Fibroblast of villous mesenchyme (primary cell): ENCODE measurements around the gene RTP3. TPM values are rescaled to one million over a fixed set of nuclear protein-coding genes. Genes with fewer than 3 reads are reported as not detected.

Experiments used
- DNase-seq: peaks from one replicate; pipeline ENCODE4 v3.0.0-alpha.2; 2010; ENCODE audit warnings: low read depth
- H3K4me3 ChIP-seq: 2 replicates; pipeline ENCODE4 v1.5.1; 2011; ENCODE audit warnings: low read depth, mild to moderate bottlenecking, low read length
- CTCF ChIP-seq: IDR thresholded peaks from 2 replicates; pipeline ENCODE4 v1.5.1; 2012; ENCODE audit warnings: low read depth, mild to moderate bottlenecking, low read length; ENCODE audit not compliant: insufficient read depth
- total RNA-seq: library from RNA; depleted of rRNA; stranded (reverse); fragments of >200 nt; gene quantifications from 2 replicates; pipeline ENCODE4 v1.2.3, GENCODE V29; 2012

RTP3 gene
- total RNA-seq, 1 donor: 0.43 TPM

DNA sequence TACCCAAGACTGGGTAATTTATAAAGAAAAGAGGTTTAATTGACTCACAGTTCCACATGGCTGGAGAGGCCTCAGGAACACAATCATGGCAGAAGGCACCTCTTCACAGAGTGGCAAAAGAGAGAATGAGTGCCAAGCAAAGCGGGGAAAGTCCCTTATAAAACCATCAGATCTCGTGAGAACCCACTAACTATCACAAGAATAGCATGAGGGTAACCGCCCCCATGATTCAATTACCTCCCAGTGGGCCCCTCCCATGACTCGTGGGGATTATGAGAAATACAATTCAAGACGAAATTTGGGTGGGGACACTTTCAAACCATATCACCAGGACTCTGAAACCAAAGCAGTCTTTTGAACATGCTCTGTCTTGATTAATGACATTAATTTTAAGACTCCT, 7.0 kb downstream of the RTP3 start:
- no peak for TF ChIP-seq CTCF
- DNase-seq: no peak
- no peak overlapping the region for H3K4me3 ChIP-seq

- no peak overlapping the region for H3K4me3 ChIP-seq
- no peak for TF ChIP-seq CTCF
- no peak for DNase-seq
Measured at GRCh38 chr3:46505953-46506352, 8.2 kb downstream of the RTP3 start.

GRCh38 chr3:46506526-46506925, 8.8 kb downstream of the RTP3 start:
- DNase-seq: no peak
- TF ChIP-seq CTCF: no peak

DNA sequence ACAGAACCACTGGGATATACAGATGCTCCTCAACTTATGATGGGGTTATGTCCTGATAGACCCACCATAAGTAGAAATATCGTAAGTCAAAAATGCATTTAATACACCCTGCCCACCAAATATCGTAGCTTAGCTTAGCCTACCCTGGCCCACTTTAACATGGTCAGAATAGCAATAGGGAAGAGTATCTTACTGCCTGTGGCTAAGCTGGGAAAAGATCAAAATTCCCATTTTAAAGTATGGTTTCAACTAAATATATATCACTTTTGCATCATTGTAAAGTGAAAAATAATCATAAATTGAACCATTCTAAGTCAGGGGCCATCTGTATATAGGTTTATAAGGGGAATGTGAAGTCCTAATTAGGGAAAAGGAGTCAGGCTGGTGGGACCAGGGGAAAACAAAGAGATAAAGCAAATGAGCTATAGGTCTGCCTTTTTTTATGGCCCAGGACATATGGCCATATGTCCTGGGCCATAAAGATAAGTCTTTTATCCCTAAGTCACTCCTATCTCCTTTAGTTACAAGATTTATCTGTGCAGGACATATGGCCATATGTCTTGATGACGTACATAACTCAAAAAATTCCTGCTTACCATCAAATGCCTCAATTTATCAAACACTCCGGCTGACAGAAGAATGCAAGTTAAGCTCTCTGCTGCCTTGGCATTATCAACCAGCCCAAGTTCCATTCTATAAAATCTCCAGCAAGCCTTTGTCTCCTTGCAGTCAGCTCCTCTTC, 11.2 kb downstream of the RTP3 start:
- H3K4me3 ChIP-seq: no peak overlapping the region
- no peak for TF ChIP-seq CTCF
- peak; percentile 60 for DNase-seq

More at GRCh38 chr3:46506526-46506925, 8.8 kb downstream of the RTP3 start:
- H3K4me3 ChIP-seq: no peak overlapping the region

GRCh38 chr3:46509661-46510187, 11.9 kb downstream of the RTP3 start:
- no peak overlapping the region for H3K4me3 ChIP-seq
- no peak for TF ChIP-seq CTCF
- DNase-seq: no peak

DNA sequence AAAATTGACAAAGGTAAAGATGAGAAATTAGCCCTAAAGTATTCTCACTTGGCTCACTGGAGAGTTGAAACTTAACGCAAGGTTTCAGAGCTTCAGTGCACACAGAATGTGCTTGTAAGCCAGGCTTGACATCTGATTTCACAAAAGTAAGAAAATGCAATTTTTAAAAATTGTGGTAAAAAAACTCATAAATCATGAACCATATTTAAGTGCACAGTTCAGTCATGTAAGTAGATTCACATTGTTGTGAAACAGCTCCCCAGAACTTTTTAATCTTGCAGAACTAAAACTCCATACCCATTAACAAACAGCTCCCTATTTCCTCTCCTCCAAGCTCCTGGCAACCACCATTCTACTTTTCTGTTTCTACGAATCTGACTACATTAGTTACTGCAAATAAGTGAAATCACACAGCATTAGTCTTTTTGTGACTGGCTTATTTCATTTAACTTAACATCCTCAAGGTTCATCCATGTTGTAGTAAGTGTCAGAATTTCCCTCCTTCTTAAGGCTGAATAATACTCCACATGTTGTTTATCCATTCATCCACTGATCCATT, 14.5 kb downstream of the RTP3 start:
- no peak overlapping the region for H3K4me3 ChIP-seq
- TF ChIP-seq CTCF: no peak
- DNase-seq: no peak

- no peak for TF ChIP-seq CTCF
- no peak for DNase-seq
- H3K4me3 ChIP-seq: no peak overlapping the region
Measured at GRCh38 chr3:46516521-46516920, 18.7 kb downstream of the RTP3 start.
